ENCODE measurements around the gene INTS11. TPM values are rescaled to one million over a fixed set of nuclear protein-coding genes. Genes with fewer than 3 reads are reported as not detected.

INTS11 gene
- total RNA-seq, 1 donor from 2014 or later, result 151 TPM

DNA sequence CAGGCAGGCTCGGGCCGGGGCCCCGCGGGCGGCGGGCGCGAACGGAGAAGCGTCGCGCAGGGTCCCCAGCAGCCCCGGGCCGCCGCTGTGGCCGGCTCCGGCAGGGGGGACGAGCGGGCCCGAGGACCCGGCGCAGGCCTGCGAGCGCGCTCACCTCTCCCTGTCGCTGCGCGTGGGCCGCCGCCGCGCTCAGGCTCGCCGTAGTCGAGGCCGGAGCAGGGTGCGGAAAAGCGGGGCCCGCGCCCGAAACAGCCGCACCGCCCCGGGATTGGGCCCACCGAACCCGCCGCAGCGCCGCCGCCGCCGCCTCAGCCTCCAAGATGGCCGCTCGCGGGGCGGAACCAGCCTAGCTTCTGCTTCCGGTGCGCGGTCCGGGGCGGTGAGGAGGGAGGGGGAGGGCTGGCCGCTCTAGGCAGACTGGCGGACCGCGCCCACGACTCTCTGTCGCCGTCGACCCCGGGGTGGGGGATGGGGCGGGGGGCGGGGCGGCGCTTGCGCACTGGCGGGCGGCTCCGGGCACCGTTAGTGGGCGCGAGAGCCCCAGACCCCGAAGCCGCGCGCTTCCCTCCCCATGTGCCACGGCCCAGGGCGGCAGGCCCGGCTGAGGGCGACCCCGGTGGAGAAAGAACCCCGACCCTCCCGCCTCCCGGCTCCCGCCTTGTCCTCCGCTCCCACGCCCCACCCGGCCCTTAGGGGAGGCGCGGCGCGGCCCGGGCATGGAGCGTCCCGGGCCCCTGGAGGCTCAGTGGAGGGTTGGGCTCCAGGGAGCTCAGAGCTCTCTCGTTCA is 50.8 kb downstream of the INTS11 start, which contains the start of gene UBE2J2:
Gene UBE2J2, minus strand, starts transcription at position 343 of the 787 bp plus-strand sequence. CDS start 5,862 bp downstream, outside the sequence.
- intact Hi-C loops (cut with micrococcal nuclease), result loop anchor here (1.0 to 5.0 kb wide), 6 partner anchors 17 to 261 kb away; partner anchors contain the start of genes ACAP3, AURKAIP1, C1orf159 and ISG15
- peaks cover 38% of the 10 kb centered on the region for H3K4me1 Mint-ChIP-seq
- ChIA-PET POLR2A (interaction anchor here (0.6 to 1.4 kb wide), 11 partner anchors 11 to 158 kb away, joined by 3 to 8 read pairs (median 5); partner anchors contain the start of genes AURKAIP1 and C1orf159), CTCF (interaction anchor here (1.0 kb wide), 1 partner anchor 152 kb away, joined by 6 read pairs; no protein-coding TSS in a partner anchor)
- peaks cover 19% of the 10 kb centered on the region for H3K36me3 Mint-ChIP-seq (ENCODE audit: low read depth)
- ATAC-seq (ENCODE audit: low read depth) (peak; percentile 96), DNase-seq (peak; percentile 82)
- no peaks in the 10 kb centered on the region for H3K9me3 Mint-ChIP-seq
- H3K27me3 Mint-ChIP-seq, result no peaks in the 10 kb centered on the region
- H3K27ac Mint-ChIP-seq, result peak within 1 kb of the TSS; percentile 70
- H3K4me3 Mint-ChIP-seq, result peak within 1 kb of the TSS; percentile 87
- no peak for TF ChIP-seq CTCF (IDR thresholded peaks at IDR 0.05)

GRCh38 chr1:1273209-1273511 is 51.3 kb downstream of the INTS11 start:
- H3K27me3 Mint-ChIP-seq, result no peaks in the 10 kb centered on the region
- H3K9me3 Mint-ChIP-seq, result no peaks in the 10 kb centered on the region
- peaks cover 19% of the 10 kb centered on the region for H3K36me3 Mint-ChIP-seq (ENCODE audit: low read depth)
- peak overlapping the region; percentile 70 for H3K27ac Mint-ChIP-seq
- H3K4me1 Mint-ChIP-seq, result peaks cover 38% of the 10 kb centered on the region
- ATAC-seq (ENCODE audit: low read depth) (no peak), DNase-seq (no peak)
- POLR2A ChIA-PET, result interaction anchor here (0.6 to 1.4 kb wide), 11 partner anchors 10 to 157 kb away, joined by 3 to 8 read pairs (median 5); partner anchors contain the start of genes AURKAIP1 and C1orf159
- CTCF ChIA-PET, result interaction anchor here (1.0 kb wide), 1 partner anchor 151 kb away, joined by 6 read pairs; no protein-coding TSS in a partner anchor
- H3K4me3 Mint-ChIP-seq, result peak overlapping the region; percentile 87
- no peak for TF ChIP-seq CTCF (IDR thresholded peaks at IDR 0.05)
- intact Hi-C loops (cut with micrococcal nuclease), result loop anchor here (1.0 to 5.0 kb wide), 4 partner anchors 34 to 261 kb away; partner anchors contain the start of genes ACAP3, C1orf159, ISG15 and MRPL20

DNA sequence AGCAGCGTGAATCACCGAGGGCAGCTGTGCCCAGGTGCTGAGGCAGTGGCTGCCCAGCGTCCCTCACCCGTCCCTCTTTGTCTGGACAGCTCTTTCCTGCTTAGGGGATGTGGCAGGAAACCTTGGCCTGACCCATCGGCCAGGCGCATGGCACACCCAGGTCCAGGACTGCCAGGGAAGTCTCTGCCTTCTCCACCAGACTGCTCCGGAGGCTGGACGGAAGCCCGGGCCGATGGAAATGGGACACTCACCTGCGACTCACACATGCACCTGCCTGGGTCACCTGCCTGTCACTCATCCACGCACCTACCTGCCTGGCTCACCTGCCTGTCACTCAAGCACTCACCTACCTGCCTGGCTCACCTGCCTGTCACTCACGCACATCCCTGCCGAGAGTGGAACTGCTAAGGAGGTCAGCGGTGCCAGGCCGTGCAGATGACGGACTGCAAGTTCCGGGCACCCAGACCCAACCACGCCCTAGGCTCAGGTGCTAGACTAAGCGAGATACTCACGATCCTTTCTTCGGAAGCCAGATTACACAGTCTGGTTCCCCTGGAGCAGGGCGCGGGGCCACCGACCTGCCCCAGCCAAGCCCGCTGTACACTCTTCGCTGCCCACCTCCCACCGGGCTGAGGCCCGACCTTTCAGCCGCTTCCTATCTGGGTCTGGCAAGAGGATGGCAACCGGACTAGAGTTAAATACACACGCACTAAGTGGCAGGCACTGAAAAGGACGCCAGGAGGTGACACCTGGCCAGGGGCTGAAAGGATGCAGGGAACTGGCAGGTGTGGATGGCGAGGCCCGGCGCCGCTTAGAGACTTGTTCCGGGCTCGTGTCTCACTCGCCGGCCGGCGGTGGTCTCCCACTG is 51.9 kb downstream of the INTS11 start:
- H3K27ac Mint-ChIP-seq, result peak overlapping the region; percentile 70
- ATAC-seq (ENCODE audit: low read depth) (no peak), DNase-seq (no peak)
- peaks cover 38% of the 10 kb centered on the region for H3K4me1 Mint-ChIP-seq
- peaks cover 19% of the 10 kb centered on the region for H3K36me3 Mint-ChIP-seq (ENCODE audit: low read depth)
- ChIA-PET CTCF (no interaction called here), POLR2A (interaction anchor here (0.6 to 1.5 kb wide), 4 partner anchors 22 to 262 kb away, joined by 3 to 11 read pairs (median 6); no protein-coding TSS in a partner anchor)
- no peak for TF ChIP-seq CTCF (IDR thresholded peaks at IDR 0.05)
- intact Hi-C loops (cut with micrococcal nuclease), result loop anchor here (1.0 to 5.0 kb wide), 4 partner anchors 35 to 260 kb away; partner anchors contain the start of genes ACAP3, C1orf159, ISG15 and MRPL20
- no peaks in the 10 kb centered on the region for H3K9me3 Mint-ChIP-seq
- H3K4me3 Mint-ChIP-seq, result peak overlapping the region; percentile 87
- no peaks in the 10 kb centered on the region for H3K27me3 Mint-ChIP-seq

- CTCF ChIA-PET, result no interaction called here
- Mint-ChIP-seq H3K27me3 (no peaks in the 10 kb centered on the region), H3K9me3 (no peaks in the 10 kb centered on the region), H3K4me1 (peaks cover 38% of the 10 kb centered on the region), H3K36me3 (ENCODE audit: low read depth) (peaks cover 29% of the 10 kb centered on the region), H3K4me3 (peak overlapping the region; percentile 70), H3K27ac (no peak overlapping the region)
- no peak for TF ChIP-seq CTCF (IDR thresholded peaks at IDR 0.05)
- DNase-seq, result no peak
- intact Hi-C loops (cut with micrococcal nuclease), result loop anchor here (5.0 kb wide), 2 partner anchors 36 to 259 kb away; partner anchors contain the start of genes ACAP3, ISG15 and PUSL1
- no peak for ATAC-seq (ENCODE audit: low read depth)
- POLR2A ChIA-PET, result interaction anchor here (1.5 kb wide), 1 partner anchor 20 kb away, joined by 5 read pairs; no protein-coding TSS in a partner anchor
Observed at GRCh38 chr1:1270813-1271212, 53.6 kb downstream of the INTS11 start.
